ES-I3 (cell line): ENCODE data around the gene PFN3.
"Not testable (repeated sequence)": the region's sequence is repeated elsewhere in the genome, so short reads cannot be mapped to it uniquely, and the experiment has no call there.

Experiments
- H3K36me3 ChIP-seq: 2 replicates; pipeline ENCODE4 v1.6.1; 2013; ENCODE audit warnings: mild to moderate bottlenecking, low read length, control low read depth, moderate library complexity; ENCODE audit not compliant: insufficient read depth
- H3K4me1 ChIP-seq: 2 replicates; pipeline ENCODE4 v1.6.1; 2013; ENCODE audit warnings: mild to moderate bottlenecking, control low read depth, low read length; ENCODE audit not compliant: insufficient read depth
- H3K9ac ChIP-seq: 2 replicates; pipeline ENCODE4 v1.6.1; 2013; ENCODE audit warnings: low read depth, mild to moderate bottlenecking, low read length, moderate library complexity
- H3K9me3 ChIP-seq: 2 replicates; pipeline ENCODE4 v1.6.1; 2013; ENCODE audit warnings: mild to moderate bottlenecking, low read length, moderate library complexity; ENCODE audit not compliant: control insufficient read depth, insufficient read depth

PFN3 gene

GRCh38 chr5:177384134-177384533, 16.3 kb downstream of the PFN3 start, which contains the start of gene SLC34A1:
Gene SLC34A1, plus strand, starts transcription at chr5:177384434. Its CDS starts 1,308 bp downstream, at chr5:177385742.
- no peak within 1 kb of the TSS for H3K9ac ChIP-seq
- no peaks in the 10 kb centered on the region for H3K9me3 ChIP-seq
- H3K36me3 ChIP-seq = no peaks in the 10 kb centered on the region
- peaks cover 5% of the 10 kb centered on the region for H3K4me1 ChIP-seq

GRCh38 chr5:177383181-177383580, 17.3 kb downstream of the PFN3 start:
- H3K36me3 ChIP-seq = no peaks in the 10 kb centered on the region
- H3K4me1 ChIP-seq = no peaks in the 10 kb centered on the region; the same call in 1 of the 2 replicates
- H3K9me3 ChIP-seq = no peaks in the 10 kb centered on the region

GRCh38 chr5:177382423-177383029, 17.9 kb downstream of the PFN3 start:
- Histone ChIP-seq H3K9me3 (no peaks in the 10 kb centered on the region), H3K4me1 (no peaks in the 10 kb centered on the region; the same call in 1 of the 2 replicates), H3K36me3 (no peaks in the 10 kb centered on the region), H3K9ac (no peak overlapping the region)

More at GRCh38 chr5:177383181-177383580, 17.3 kb downstream of the PFN3 start:
- no peak overlapping the region for H3K9ac ChIP-seq

GRCh38 chr5:177380805-177381126, 19.7 kb downstream of the PFN3 start:
- Histone ChIP-seq H3K9me3 (no peaks in the 10 kb centered on the region), H3K4me1 (no peaks in the 10 kb centered on the region; the same call in 1 of the 2 replicates), H3K36me3 (no peaks in the 10 kb centered on the region)

GRCh38 chr5:177378884-177379883, 21.3 kb downstream of the PFN3 start:
- Histone ChIP-seq H3K9ac (no peak overlapping the region), H3K9me3 (no peaks in the 10 kb centered on the region), H3K4me1 (no peaks in the 10 kb centered on the region; the same call in 1 of the 2 replicates), H3K36me3 (no peaks in the 10 kb centered on the region)

More at GRCh38 chr5:177380805-177381126, 19.7 kb downstream of the PFN3 start:
- H3K9ac ChIP-seq = no peak overlapping the region

- Histone ChIP-seq H3K9me3 (no peaks in the 10 kb centered on the region), H3K4me1 (no peaks in the 10 kb centered on the region; the same call in 1 of the 2 replicates), H3K36me3 (no peaks in the 10 kb centered on the region), H3K9ac (no peak overlapping the region)
Observed at GRCh38 chr5:177377851-177378776, 22.3 kb downstream of the PFN3 start.

- no peaks in the 10 kb centered on the region for H3K9me3 ChIP-seq
- no peak overlapping the region for H3K9ac ChIP-seq
- no peaks in the 10 kb centered on the region; the same call in 1 of the 2 replicates for H3K4me1 ChIP-seq
- no peaks in the 10 kb centered on the region for H3K36me3 ChIP-seq
Observed at GRCh38 chr5:177376107-177376506, 24.4 kb downstream of the PFN3 start.

GRCh38 chr5:177375516-177375915, 24.9 kb downstream of the PFN3 start:
- H3K9ac ChIP-seq, H3K36me3 ChIP-seq, H3K9me3 ChIP-seq, H3K4me1 ChIP-seq: not testable (repeated sequence)

- Histone ChIP-seq H3K9ac (no peak overlapping the region), H3K9me3 (no peaks in the 10 kb centered on the region), H3K36me3 (no peaks in the 10 kb centered on the region), H3K4me1 (peaks cover 4% of the 10 kb centered on the region)
Observed at GRCh38 chr5:177374211-177374610, 26.2 kb downstream of the PFN3 start.

GRCh38 chr5:177373806-177374205, 26.7 kb downstream of the PFN3 start:
- peaks cover 4% of the 10 kb centered on the region for H3K4me1 ChIP-seq
- H3K9ac ChIP-seq = no peak overlapping the region

GRCh38 chr5:177372910-177373309, 27.6 kb downstream of the PFN3 start:
- Histone ChIP-seq H3K9me3 (no peaks in the 10 kb centered on the region), H3K4me1 (peaks cover 4% of the 10 kb centered on the region), H3K9ac (no peak overlapping the region), H3K36me3 (no peaks in the 10 kb centered on the region)

More at GRCh38 chr5:177373806-177374205, 26.7 kb downstream of the PFN3 start:
- Histone ChIP-seq H3K9me3 (no peaks in the 10 kb centered on the region), H3K36me3 (no peaks in the 10 kb centered on the region)

- H3K4me1 ChIP-seq = peaks cover 4% of the 10 kb centered on the region
- no peak overlapping the region for H3K9ac ChIP-seq
- H3K36me3 ChIP-seq = no peaks in the 10 kb centered on the region
- H3K9me3 ChIP-seq = no peaks in the 10 kb centered on the region
Observed at GRCh38 chr5:177372034-177372896, 28.2 kb downstream of the PFN3 start.
